PC-9 (cell line): ENCODE measurements around the gene KCNV2. TPM values are rescaled to one million over a fixed set of nuclear protein-coding genes. Genes with fewer than 3 reads are reported as not detected.

Experiments used
- BruUV-seq: library from RNA; stranded (reverse); fragments of 400-500 nt; replicated peaks from 2 replicates; lab custom pipeline; 2021; lab: Mats Ljungman, UMichigan
- CTCF ChIA-PET: fragments of 300-600 bp; sonication (Branson Sonifier 250); formaldehyde crosslinking; loops from one replicate; lab custom pipeline; 2022; ENCODE audit warnings: antibody characterized with exemption; lab: Charles Lee
- POLR2A ChIA-PET: fragments of 300-600 bp; sonication (Branson Sonifier 250); formaldehyde crosslinking; loops from one replicate; lab custom pipeline; 2022; ENCODE audit warnings: antibody characterized with exemption; ENCODE audit not compliant: unreplicated experiment; lab: Charles Lee
- DNase-seq, 2 experiments: peaks; one replicate each; pipeline versions ENCODE4 v3.0.0 to v3.0.0-alpha.2; 2015 to 2022; ENCODE audit warnings: mixed read lengths in 1 of 2
- H2AFZ ChIP-seq: fragments of 200-600 bp; sonication (generic); 2 replicates; pipeline ENCODE4 v1.8.1; 2017; ENCODE audit warnings: antibody characterized with exemption
- H3F3A ChIP-seq: fragments of 200-600 bp; sonication (generic); 2 replicates; pipeline ENCODE4 v1.8.1; 2017; ENCODE audit warnings: antibody characterized with exemption, mild to moderate bottlenecking, low read depth; ENCODE audit not compliant: insufficient read depth
- H3K27ac ChIP-seq: fragments of 200-600 bp; sonication (generic); 2 replicates; pipeline ENCODE4 v1.6.1; 2016; ENCODE audit warnings: mixed run types
- H3K27me3 ChIP-seq: fragments of 200-600 bp; sonication (generic); 2 replicates; pipeline ENCODE4 v1.6.1; 2016; ENCODE audit warnings: low read depth, mixed run types; ENCODE audit not compliant: insufficient read depth
- H3K36me3 ChIP-seq: fragments of 200-600 bp; sonication (generic); 2 replicates; pipeline ENCODE4 v1.6.1; 2016; ENCODE audit warnings: low read depth, mixed run types
- H3K4me1 ChIP-seq: fragments of 200-600 bp; sonication (generic); replicated peaks from 2 replicates; pipeline ENCODE4 v1.6.1; 2016; ENCODE audit warnings: mixed run types; ENCODE audit not compliant: insufficient read depth
- H3K4me2 ChIP-seq: fragments of 200-600 bp; sonication (generic); 2 replicates; pipeline ENCODE4 v1.6.1; 2017; ENCODE audit warnings: mixed run types
- H3K4me3 ChIP-seq: fragments of 200-600 bp; sonication (generic); 2 replicates; pipeline ENCODE4 v1.6.1; 2016; ENCODE audit warnings: mixed run types
- H3K79me2 ChIP-seq: fragments of 200-600 bp; sonication (generic); 2 replicates; pipeline ENCODE4 v1.6.1; 2017; ENCODE audit warnings: low read depth, mixed run types
- H3K9me2 ChIP-seq: fragments of 200-600 bp; sonication (generic); 2 replicates; pipeline ENCODE4 v1.8.1; 2017; ENCODE audit warnings: mild to moderate bottlenecking; ENCODE audit not compliant: insufficient read depth
- H3K9me3 ChIP-seq: fragments of 200-600 bp; sonication (generic); 2 replicates; pipeline ENCODE4 v1.8.1; 2016; ENCODE audit warnings: low read depth; ENCODE audit not compliant: insufficient read depth
- H4K20me1 ChIP-seq: fragments of 200-600 bp; sonication (generic); 2 replicates; pipeline ENCODE4 v1.8.1; 2017; ENCODE audit not compliant: insufficient read depth
- EZH2 ChIP-seq: fragments of 200-600 bp; sonication (generic); IDR thresholded peaks from 2 replicates; pipeline ENCODE4 v1.8.0; 2017; ENCODE audit warnings: antibody characterized with exemption, low read depth
- intact Hi-C: fragments of 100-400 bp; cut with micrococcal nuclease; formaldehyde crosslinking; loops from one replicate; pipeline ENCODE4 v1.10.0; 2022; ENCODE audit not compliant: unreplicated experiment
- total RNA-seq: library from RNA; stranded (reverse); gene quantifications from 2 replicates; pipeline ENCODE4 v1.2.3, GENCODE V29; 2021
- TF ChIP-seq, protein P1 (sequence below): fragments of 200-600 bp; sonication (generic); conservative IDR thresholded peaks from 2 replicates; pipeline ENCODE4 v1.6.1; 2017; ENCODE audit warnings: mixed run types, antibody characterized with exemption, mild to moderate bottlenecking, moderate library complexity

Gene KCNV2
- total RNA-seq, 1 experiment from 2014 or later = not detected

- Histone ChIP-seq H3K9me2 (no peaks in the 10 kb centered on the region), H3K9me3 (no peaks in the 10 kb centered on the region), H3K27me3 (no peaks in the 10 kb centered on the region), H3K4me3 (no peak overlapping the region), H3K4me1 (no peaks in the 10 kb centered on the region), H3K27ac (no peak overlapping the region), H3K79me2 (no peaks in the 10 kb centered on the region), H2AFZ (no peak overlapping the region), H3F3A (no peaks in the 10 kb centered on the region), H3K4me2 (no peak overlapping the region), H4K20me1 (no peaks in the 10 kb centered on the region), H3K36me3 (no peaks in the 10 kb centered on the region)
- ChIA-PET POLR2A (no interaction called here), CTCF (no interaction called here)
- TF ChIP-seq EZH2 = no peak
- TF ChIP-seq, protein P1, sequence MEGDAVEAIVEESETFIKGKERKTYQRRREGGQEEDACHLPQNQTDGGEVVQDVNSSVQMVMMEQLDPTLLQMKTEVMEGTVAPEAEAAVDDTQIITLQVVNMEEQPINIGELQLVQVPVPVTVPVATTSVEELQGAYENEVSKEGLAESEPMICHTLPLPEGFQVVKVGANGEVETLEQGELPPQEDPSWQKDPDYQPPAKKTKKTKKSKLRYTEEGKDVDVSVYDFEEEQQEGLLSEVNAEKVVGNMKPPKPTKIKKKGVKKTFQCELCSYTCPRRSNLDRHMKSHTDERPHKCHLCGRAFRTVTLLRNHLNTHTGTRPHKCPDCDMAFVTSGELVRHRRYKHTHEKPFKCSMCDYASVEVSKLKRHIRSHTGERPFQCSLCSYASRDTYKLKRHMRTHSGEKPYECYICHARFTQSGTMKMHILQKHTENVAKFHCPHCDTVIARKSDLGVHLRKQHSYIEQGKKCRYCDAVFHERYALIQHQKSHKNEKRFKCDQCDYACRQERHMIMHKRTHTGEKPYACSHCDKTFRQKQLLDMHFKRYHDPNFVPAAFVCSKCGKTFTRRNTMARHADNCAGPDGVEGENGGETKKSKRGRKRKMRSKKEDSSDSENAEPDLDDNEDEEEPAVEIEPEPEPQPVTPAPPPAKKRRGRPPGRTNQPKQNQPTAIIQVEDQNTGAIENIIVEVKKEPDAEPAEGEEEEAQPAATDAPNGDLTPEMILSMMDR = no peak
- BruUV-seq = no TSS peak
- DNase-seq = no peak
- intact Hi-C loops = no loop called here
These were observed 7.6 kb upstream of the KCNV2 start for GRCh38 chr9:2709645-2710101.

DNA sequence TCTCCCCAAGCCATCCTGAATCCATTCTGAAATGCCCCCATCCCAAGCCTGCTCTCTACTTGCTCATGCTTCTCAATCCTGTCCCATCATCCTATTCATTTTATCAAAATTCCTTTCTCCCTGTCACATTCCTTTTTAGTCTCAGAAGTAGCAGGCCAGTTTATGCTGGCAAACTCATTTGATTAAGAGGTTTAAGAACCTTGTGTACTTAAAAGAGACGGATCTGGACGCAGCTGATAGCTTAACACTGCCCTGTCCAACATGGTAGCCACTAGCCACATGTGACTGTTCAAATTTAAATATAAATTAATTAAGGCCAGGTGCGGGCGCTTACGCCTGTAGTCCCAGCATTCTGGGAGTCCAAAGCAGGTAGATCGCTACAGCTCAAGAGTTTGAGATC lies 5.6 kb upstream of the KCNV2 start:
- no peak for DNase-seq
- Histone ChIP-seq H3K9me3 (no peaks in the 10 kb centered on the region), H3K79me2 (no peaks in the 10 kb centered on the region), H3F3A (no peaks in the 10 kb centered on the region), H3K9me2 (no peaks in the 10 kb centered on the region), H3K36me3 (no peaks in the 10 kb centered on the region), H3K4me2 (no peak overlapping the region), H3K4me1 (no peaks in the 10 kb centered on the region), H3K27ac (no peak overlapping the region), H4K20me1 (no peaks in the 10 kb centered on the region), H3K27me3 (no peaks in the 10 kb centered on the region), H3K4me3 (no peak overlapping the region), H2AFZ (no peak overlapping the region)
- intact Hi-C loops = no loop called here
- POLR2A ChIA-PET = interaction anchor here (0.7 kb wide), 1 partner anchor 1710 kb away, joined by 14 read pairs; no protein-coding TSS in a partner anchor
- CTCF ChIA-PET = no interaction called here
- TF ChIP-seq, protein P1 = no peak
- no peak for TF ChIP-seq EZH2
- no TSS peak for BruUV-seq

DNA sequence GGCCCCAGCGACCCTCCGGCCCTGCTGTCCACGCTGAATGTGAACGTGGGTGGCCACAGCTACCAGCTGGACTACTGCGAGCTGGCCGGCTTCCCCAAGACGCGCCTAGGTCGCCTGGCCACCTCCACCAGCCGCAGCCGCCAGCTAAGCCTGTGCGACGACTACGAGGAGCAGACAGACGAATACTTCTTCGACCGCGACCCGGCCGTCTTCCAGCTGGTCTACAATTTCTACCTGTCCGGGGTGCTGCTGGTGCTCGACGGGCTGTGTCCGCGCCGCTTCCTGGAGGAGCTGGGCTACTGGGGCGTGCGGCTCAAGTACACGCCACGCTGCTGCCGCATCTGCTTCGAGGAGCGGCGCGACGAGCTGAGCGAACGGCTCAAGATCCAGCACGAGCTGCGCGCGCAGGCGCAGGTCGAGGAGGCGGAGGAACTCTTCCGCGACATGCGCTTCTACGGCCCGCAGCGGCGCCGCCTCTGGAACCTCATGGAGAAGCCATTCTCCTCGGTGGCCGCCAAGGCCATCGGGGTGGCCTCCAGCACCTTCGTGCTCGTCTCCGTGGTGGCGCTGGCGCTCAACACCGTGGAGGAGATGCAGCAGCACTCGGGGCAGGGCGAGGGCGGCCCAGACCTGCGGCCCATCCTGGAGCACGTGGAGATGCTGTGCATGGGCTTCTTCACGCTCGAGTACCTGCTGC lies 839 bp downstream of the KCNV2 start:
- no peaks in the 10 kb centered on the region for H3F3A ChIP-seq
- no peak for TF ChIP-seq EZH2
- TF ChIP-seq, protein P1 = no peak
- no peak for DNase-seq
- no peaks in the 10 kb centered on the region for H3K36me3 ChIP-seq
- H3K27me3 ChIP-seq = no peaks in the 10 kb centered on the region
- intact Hi-C loops = no loop called here
- H2AFZ ChIP-seq = no peak overlapping the region
- no peak overlapping the region for H3K4me3 ChIP-seq
- BruUV-seq = no TSS peak
- H3K9me3 ChIP-seq = no peaks in the 10 kb centered on the region
- POLR2A ChIA-PET = no interaction called here
- H3K4me2 ChIP-seq = no peak overlapping the region
- no peaks in the 10 kb centered on the region for H4K20me1 ChIP-seq
- no peak overlapping the region for H3K27ac ChIP-seq
- no peaks in the 10 kb centered on the region for H3K4me1 ChIP-seq
- no peaks in the 10 kb centered on the region for H3K9me2 ChIP-seq
- no peaks in the 10 kb centered on the region for H3K79me2 ChIP-seq
- CTCF ChIA-PET = no interaction called here
